Testis (tissue), 2 donors: ENCODE measurements around the gene DPH7.

Experiments used
- POLR2A ChIP-seq: fragments of 450-650 bp; IDR thresholded peaks from one replicate; pipeline ENCODE4 v1.6.1; 2017; ENCODE audit warnings: antibody characterized with exemption, mild to moderate bottlenecking, moderate library complexity
- TF ChIP-seq, protein P1 (sequence below), 3 experiments: fragments of 450-650 bp in 2 of 3; fragments of 200-600 bp in 1 of 3; sonication (generic) in 1 of 3; IDR thresholded peaks; one replicate each; pipeline ENCODE4 v1.5.1; 2016 to 2019; ENCODE audit warnings: antibody characterized with exemption in 3 of 3, mild to moderate bottlenecking in 2 of 3, moderate library complexity in 1 of 3

DNA sequence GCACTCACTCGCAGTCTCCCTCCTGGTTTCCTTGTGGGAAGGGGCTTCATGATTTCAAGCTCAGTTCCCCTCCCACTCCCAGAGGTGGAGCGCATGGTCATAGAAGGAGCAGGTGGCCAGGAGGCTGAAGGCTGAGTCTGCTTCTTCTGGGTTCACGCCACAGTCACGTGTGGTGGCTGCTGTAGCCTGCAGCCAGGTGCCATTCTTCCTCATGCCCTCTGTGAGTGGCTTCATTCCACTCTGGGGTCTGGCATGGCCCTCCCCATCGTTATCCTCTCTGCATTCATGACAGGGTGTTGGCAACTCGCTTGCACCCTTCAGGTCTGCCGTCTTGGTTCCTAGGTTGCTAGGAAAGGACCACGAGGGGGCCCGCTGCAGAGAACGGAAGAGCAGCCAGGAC lies 23.5 kb downstream of the DPH7 start:
- TF ChIP-seq, protein P1, sequence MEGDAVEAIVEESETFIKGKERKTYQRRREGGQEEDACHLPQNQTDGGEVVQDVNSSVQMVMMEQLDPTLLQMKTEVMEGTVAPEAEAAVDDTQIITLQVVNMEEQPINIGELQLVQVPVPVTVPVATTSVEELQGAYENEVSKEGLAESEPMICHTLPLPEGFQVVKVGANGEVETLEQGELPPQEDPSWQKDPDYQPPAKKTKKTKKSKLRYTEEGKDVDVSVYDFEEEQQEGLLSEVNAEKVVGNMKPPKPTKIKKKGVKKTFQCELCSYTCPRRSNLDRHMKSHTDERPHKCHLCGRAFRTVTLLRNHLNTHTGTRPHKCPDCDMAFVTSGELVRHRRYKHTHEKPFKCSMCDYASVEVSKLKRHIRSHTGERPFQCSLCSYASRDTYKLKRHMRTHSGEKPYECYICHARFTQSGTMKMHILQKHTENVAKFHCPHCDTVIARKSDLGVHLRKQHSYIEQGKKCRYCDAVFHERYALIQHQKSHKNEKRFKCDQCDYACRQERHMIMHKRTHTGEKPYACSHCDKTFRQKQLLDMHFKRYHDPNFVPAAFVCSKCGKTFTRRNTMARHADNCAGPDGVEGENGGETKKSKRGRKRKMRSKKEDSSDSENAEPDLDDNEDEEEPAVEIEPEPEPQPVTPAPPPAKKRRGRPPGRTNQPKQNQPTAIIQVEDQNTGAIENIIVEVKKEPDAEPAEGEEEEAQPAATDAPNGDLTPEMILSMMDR (IDR thresholded peaks at IDR 0.05), result no peak
- no peak for TF ChIP-seq POLR2A
